ENCODE data around the gene BHLHA9. TPM values are rescaled to one million over a fixed set of nuclear protein-coding genes. Genes with fewer than 3 reads are reported as not detected.
"Not testable (repeated sequence)": the region's sequence is repeated elsewhere in the genome, so short reads cannot be mapped to it uniquely, and the experiment has no call there.

BHLHA9 gene
- total and polyA plus RNA-seq, 2 donors (not counting 3 experiments of a cell fraction or from before 2014, with no cell fraction given) = not detected

DNA sequence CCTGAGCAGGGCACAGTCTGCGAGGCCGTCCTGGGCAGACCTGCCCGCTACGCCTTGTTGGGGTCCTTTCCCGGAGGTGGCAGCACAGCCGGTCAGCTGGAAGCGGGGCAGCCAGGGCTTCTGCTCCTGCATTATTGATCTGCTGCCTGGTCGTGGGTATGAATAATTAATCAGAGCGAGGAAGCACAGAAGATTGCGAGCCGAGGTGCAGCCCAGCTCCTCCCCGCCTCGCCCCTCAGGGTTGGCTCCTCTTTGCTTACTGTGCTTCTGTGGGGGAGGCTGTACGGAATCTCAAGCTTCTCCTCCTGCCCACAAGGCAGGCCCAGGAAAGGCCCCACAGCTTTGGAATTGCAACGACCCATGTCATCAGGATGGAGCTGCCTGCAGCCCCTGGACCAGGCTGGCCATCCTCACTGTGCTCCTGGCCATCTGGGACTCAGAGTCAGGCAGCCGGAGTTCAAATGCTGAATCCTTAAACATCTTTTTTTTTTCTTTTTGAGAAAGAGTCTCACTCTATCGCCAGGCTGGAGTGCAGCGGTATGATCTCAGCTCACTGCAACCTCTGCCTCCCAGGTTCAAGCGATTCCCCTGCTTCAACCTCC, 34.8 kb downstream of the BHLHA9 start:
- FAIRE-seq = no peak
- ChIA-PET CTCF (interaction anchor here (0.8 to 1.8 kb wide), 2 partner anchors 9 to 27 kb away, joined by 3 to 5 read pairs; no protein-coding TSS in a partner anchor), POLR2A (no interaction called here)

DNA sequence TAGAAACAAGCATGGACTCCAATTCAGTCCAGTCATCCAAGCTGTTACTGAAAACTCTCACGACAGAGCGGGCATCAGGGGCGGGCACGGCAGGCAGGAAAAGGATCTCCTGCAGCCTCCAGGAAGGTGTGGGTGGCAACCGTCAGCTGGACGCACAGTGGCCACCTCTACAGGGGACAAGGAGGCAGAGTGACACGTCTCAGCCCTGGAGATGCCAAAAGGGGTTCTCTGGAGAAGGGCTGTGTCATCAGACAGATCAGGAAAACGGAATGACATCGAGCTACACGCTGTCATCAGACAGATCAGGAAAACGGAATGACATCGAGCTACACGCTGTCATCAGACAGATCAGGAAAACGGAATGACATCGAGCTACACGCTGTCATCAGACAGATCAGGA, 37.6 kb downstream of the BHLHA9 start:
- CTCF ChIA-PET; H3K9me1 ChIP-seq (replicated peaks; ENCODE audit: control insufficient read depth, extremely low read depth, insufficient read depth, low read length); H3K4me1 ChIP-seq (ENCODE audit: control insufficient read depth, extremely low read depth, insufficient read depth, low read length); FAIRE-seq; H3K9ac ChIP-seq (replicated peaks; ENCODE audit: extremely low read depth, insufficient read depth, low read length); H3K79me2 ChIP-seq (ENCODE audit: control insufficient read depth, insufficient read depth, low read length); BruUV-seq (replicated peaks); H4K20me1 ChIP-seq (replicated peaks; ENCODE audit: control insufficient read depth, extremely low read depth, insufficient read depth, low read length); H3K27ac ChIP-seq (ENCODE audit: insufficient read depth, low read depth, low read length); H3K4me3 ChIP-seq (replicated peaks in 1 of 3; ENCODE audit: insufficient read depth in 1 of 3, low read depth in 1 of 3, low read length in 3 of 3); POLR2A ChIA-PET; H3K9me3 ChIP-seq (replicated peaks; ENCODE audit: control insufficient read depth, insufficient read depth, low read length); H3K27me3 ChIP-seq (ENCODE audit: control insufficient read depth in 2 of 2, insufficient read depth in 2 of 2, low read length in 2 of 2); dilution Hi-C loops (cut with MboI; ENCODE audit: extremely low pct_ligation_motif_present, low sequenced_read_pairs); intact Hi-C loops (cut with micrococcal nuclease); H3K36me3 ChIP-seq (ENCODE audit: control insufficient read depth in 2 of 2, extremely low read depth in 1 of 2, insufficient read depth in 2 of 2, low read length in 2 of 2); H3K4me2 ChIP-seq (ENCODE audit: insufficient read depth, low read length); DNase-seq (ENCODE audit: low read depth, low spot score); H2AFZ ChIP-seq (ENCODE audit: low read depth, low read length): not testable (repeated sequence)

More for the DNA sequence above, 34.8 kb downstream of the BHLHA9 start:
- Histone ChIP-seq H3K36me3 (ENCODE audit: control insufficient read depth in 2 of 2, extremely low read depth in 1 of 2, insufficient read depth in 2 of 2, low read length in 2 of 2) (no peaks in the 10 kb centered on the region), H3K9ac (replicated peaks; ENCODE audit: extremely low read depth, insufficient read depth, low read length) (no peak overlapping the region), H3K27me3 (ENCODE audit: control insufficient read depth in 2 of 2, insufficient read depth in 2 of 2, low read length in 2 of 2) (no peaks in the 10 kb centered on the region), H3K9me3 (replicated peaks; ENCODE audit: control insufficient read depth, insufficient read depth, low read length) (no peaks in the 10 kb centered on the region), H3K4me3 (replicated peaks in 1 of 3; ENCODE audit: insufficient read depth in 1 of 3, low read depth in 1 of 3, low read length in 3 of 3) (no peak overlapping the region), H2AFZ (ENCODE audit: low read depth, low read length) (no peak overlapping the region), H4K20me1 (replicated peaks; ENCODE audit: control insufficient read depth, extremely low read depth, insufficient read depth, low read length) (no peaks in the 10 kb centered on the region), H3K4me2 (ENCODE audit: insufficient read depth, low read length) (no peak overlapping the region), H3K79me2 (ENCODE audit: control insufficient read depth, insufficient read depth, low read length) (no peaks in the 10 kb centered on the region), H3K9me1 (replicated peaks; ENCODE audit: control insufficient read depth, extremely low read depth, insufficient read depth, low read length) (no peaks in the 10 kb centered on the region), H3K27ac (ENCODE audit: insufficient read depth, low read depth, low read length) (no peak overlapping the region), H3K4me1 (ENCODE audit: control insufficient read depth, extremely low read depth, insufficient read depth, low read length) (no peaks in the 10 kb centered on the region)
- dilution Hi-C loops (cut with MboI; ENCODE audit: extremely low pct_ligation_motif_present, low sequenced_read_pairs) (no loop called here), intact Hi-C loops (cut with micrococcal nuclease) (no loop called here)
- BruUV-seq (replicated peaks) = no TSS peak
- no peak for DNase-seq (ENCODE audit: low read depth, low spot score)
- TF ChIP-seq EZH2 (IDR thresholded peaks at IDR 0.05; ENCODE audit: borderline replicate concordance, low read depth, low read length, severe bottlenecking) (no peak), JUN (IDR thresholded peaks at IDR 0.05; ENCODE audit: borderline replicate concordance, insufficient read depth, insufficient read length, low read depth) (no peak), GATA2 (IDR thresholded peaks at IDR 0.05; ENCODE audit: insufficient read depth, insufficient read length, low read depth, low read length) (no peak), MYC (IDR thresholded peaks at IDR 0.05; ENCODE audit: low read depth, low read length) (no peak), POLR2AphosphoS5 (IDR thresholded peaks at IDR 0.05; ENCODE audit: insufficient read depth, low read depth, low read length) (no peak), FOS (IDR thresholded peaks at IDR 0.05; ENCODE audit: borderline replicate concordance, insufficient read depth, low read length) (no peak)
- TF ChIP-seq, protein P1, sequence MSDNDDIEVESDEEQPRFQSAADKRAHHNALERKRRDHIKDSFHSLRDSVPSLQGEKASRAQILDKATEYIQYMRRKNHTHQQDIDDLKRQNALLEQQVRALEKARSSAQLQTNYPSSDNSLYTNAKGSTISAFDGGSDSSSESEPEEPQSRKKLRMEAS (IDR thresholded peaks at IDR 0.05; ENCODE audit: insufficient read depth, insufficient read length) = no peak

All from endothelial cell of umbilical vein (primary cell).